Muscle layer of colon (tissue), 2 donors: ENCODE data around the gene MEFV.
"Not testable (repeated sequence)": the region's sequence is repeated elsewhere in the genome, so short reads cannot be mapped to it uniquely, and the experiment has no call there.

ENCODE experiments used
- H3K27ac ChIP-seq: one replicate; pipeline ENCODE4 v1.7.0; 2013; ENCODE audit warnings: low read depth, mild to moderate bottlenecking, low read length, moderate library complexity
- H3K27me3 ChIP-seq, 2 donors: one replicate each; pipeline ENCODE4 v1.7.0; 2013; ENCODE audit warnings: low read length in 2 of 2, mild to moderate bottlenecking in 2 of 2; ENCODE audit not compliant: insufficient read depth in 2 of 2, control insufficient read depth in 1 of 2
- H3K36me3 ChIP-seq: one replicate; pipeline ENCODE4 v1.7.0; 2013; ENCODE audit warnings: mild to moderate bottlenecking, low read length; ENCODE audit not compliant: insufficient read depth
- H3K4me1 ChIP-seq: one replicate; pipeline ENCODE4 v1.7.0; 2013; ENCODE audit warnings: mild to moderate bottlenecking, low read length; ENCODE audit not compliant: insufficient read depth
- H3K4me3 ChIP-seq, 2 donors: one replicate each; pipeline ENCODE4 v1.7.0; 2013; ENCODE audit warnings: low read length in 2 of 2, low read depth in 1 of 2, mild to moderate bottlenecking in 1 of 2, moderate library complexity in 1 of 2
- H3K9ac ChIP-seq: one replicate; pipeline ENCODE4 v1.7.0; 2013; ENCODE audit warnings: low read length
- H3K9me3 ChIP-seq: one replicate; pipeline ENCODE4 v1.7.0; 2013; ENCODE audit warnings: mild to moderate bottlenecking, low read length
- donor health status: abdominal sarcoma.
- donor health status: Adenocarcinoma of cecum.

The MEFV gene

GRCh38 chr16:3212567-3212966 is 43.9 kb downstream of the MEFV start:
- Histone ChIP-seq H3K9ac (no peak overlapping the region), H3K4me3 (no peak overlapping the region), H3K9me3 (no peaks in the 10 kb centered on the region), H3K4me1 (no peaks in the 10 kb centered on the region), H3K36me3 (no peaks in the 10 kb centered on the region), H3K27ac (no peak overlapping the region), H3K27me3 (no peaks in the 10 kb centered on the region)

GRCh38 chr16:3212006-3212405 is 44.4 kb downstream of the MEFV start:
- Histone ChIP-seq H3K27ac (no peak overlapping the region), H3K9me3 (no peaks in the 10 kb centered on the region), H3K4me1 (no peaks in the 10 kb centered on the region), H3K27me3 (no peaks in the 10 kb centered on the region), H3K36me3 (no peaks in the 10 kb centered on the region), H3K4me3 (no peak overlapping the region), H3K9ac (no peak overlapping the region)

GRCh38 chr16:3207086-3207953 is 49.1 kb downstream of the MEFV start:
- Histone ChIP-seq H3K4me1 (no peaks in the 10 kb centered on the region), H3K36me3 (no peaks in the 10 kb centered on the region), H3K9me3 (peaks cover 7% of the 10 kb centered on the region), H3K9ac (no peak overlapping the region), H3K4me3 (no peak overlapping the region), H3K27ac (no peak overlapping the region), H3K27me3 (no peaks in the 10 kb centered on the region)

- H3K9ac ChIP-seq, H3K27ac ChIP-seq, H3K36me3 ChIP-seq, H3K4me1 ChIP-seq, H3K4me3 ChIP-seq, H3K27me3 ChIP-seq, H3K9me3 ChIP-seq: not testable (repeated sequence)
Observed at GRCh38 chr16:3205939-3206338, 50.5 kb downstream of the MEFV start.

GRCh38 chr16:3202903-3203539 is 53.4 kb downstream of the MEFV start:
- Histone ChIP-seq H3K9ac (no peak overlapping the region), H3K27ac (no peak overlapping the region), H3K36me3 (no peaks in the 10 kb centered on the region), H3K9me3 (peaks cover 7% of the 10 kb centered on the region), H3K4me3 (no peak overlapping the region), H3K27me3 (no peaks in the 10 kb centered on the region), H3K4me1 (no peaks in the 10 kb centered on the region)

- H3K9me3 ChIP-seq, result no peaks in the 10 kb centered on the region
- no peaks in the 10 kb centered on the region for H3K36me3 ChIP-seq
- no peak overlapping the region for H3K27ac ChIP-seq
- peaks cover 11 to 25% of the 10 kb centered on the region in 2 donors for H3K27me3 ChIP-seq
- H3K4me3 ChIP-seq, result no peak overlapping the region
- H3K9ac ChIP-seq, result no peak overlapping the region
- no peaks in the 10 kb centered on the region for H3K4me1 ChIP-seq
Observed at GRCh38 chr16:3198334-3199072, 57.9 kb downstream of the MEFV start.

GRCh38 chr16:3197694-3198333 is 58.6 kb downstream of the MEFV start:
- H3K27ac ChIP-seq, H3K9ac ChIP-seq, H3K4me1 ChIP-seq, H3K36me3 ChIP-seq, H3K9me3 ChIP-seq, H3K4me3 ChIP-seq: not testable (repeated sequence)
- peaks cover 16 to 32% of the 10 kb centered on the region in 2 donors for H3K27me3 ChIP-seq

GRCh38 chr16:3195975-3196374 is 60.5 kb downstream of the MEFV start:
- peaks cover 26 to 50% of the 10 kb centered on the region in 2 donors for H3K27me3 ChIP-seq
- H3K9me3 ChIP-seq, result no peaks in the 10 kb centered on the region
- H3K27ac ChIP-seq, result no peak overlapping the region
- H3K4me3 ChIP-seq, result no peak overlapping the region
- no peaks in the 10 kb centered on the region for H3K36me3 ChIP-seq
- no peaks in the 10 kb centered on the region for H3K4me1 ChIP-seq
- no peak overlapping the region for H3K9ac ChIP-seq

- Histone ChIP-seq H3K4me3 (no peak overlapping the region), H3K4me1 (no peaks in the 10 kb centered on the region), H3K9ac (no peak overlapping the region), H3K9me3 (no peaks in the 10 kb centered on the region), H3K27ac (no peak overlapping the region), H3K36me3 (no peaks in the 10 kb centered on the region), H3K27me3 (peaks cover 38 to 62% of the 10 kb centered on the region in 2 donors)
Observed at GRCh38 chr16:3194792-3195191, 61.6 kb downstream of the MEFV start.

GRCh38 chr16:3193221-3194212 is 62.9 kb downstream of the MEFV start:
- H3K36me3 ChIP-seq, result no peaks in the 10 kb centered on the region
- peaks cover 51 to 75% of the 10 kb centered on the region in 2 donors for H3K27me3 ChIP-seq
- H3K4me3 ChIP-seq, result no peak overlapping the region
- no peaks in the 10 kb centered on the region for H3K4me1 ChIP-seq
- H3K9ac ChIP-seq, result no peak overlapping the region
- H3K27ac ChIP-seq, result no peak overlapping the region
- no peaks in the 10 kb centered on the region for H3K9me3 ChIP-seq
